ENCODE results near the gene KCNMB3. TPM values are rescaled to one million over a fixed set of nuclear protein-coding genes. Genes with fewer than 3 reads are reported as not detected.
"Not testable (repeated sequence)": the region's sequence is repeated elsewhere in the genome, so short reads cannot be mapped to it uniquely, and the experiment has no call there.

KCNMB3 gene, protein sequence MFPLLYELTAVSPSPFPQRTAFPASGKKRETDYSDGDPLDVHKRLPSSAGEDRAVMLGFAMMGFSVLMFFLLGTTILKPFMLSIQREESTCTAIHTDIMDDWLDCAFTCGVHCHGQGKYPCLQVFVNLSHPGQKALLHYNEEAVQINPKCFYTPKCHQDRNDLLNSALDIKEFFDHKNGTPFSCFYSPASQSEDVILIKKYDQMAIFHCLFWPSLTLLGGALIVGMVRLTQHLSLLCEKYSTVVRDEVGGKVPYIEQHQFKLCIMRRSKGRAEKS
- polyA plus RNA-seq (2013, experiment 1 of 2; ENCODE audit: insufficient read length), result 2.7 TPM
- 2.0 TPM for polyA plus RNA-seq (2013, experiment 2 of 2; ENCODE audit: insufficient read length)

DNA sequence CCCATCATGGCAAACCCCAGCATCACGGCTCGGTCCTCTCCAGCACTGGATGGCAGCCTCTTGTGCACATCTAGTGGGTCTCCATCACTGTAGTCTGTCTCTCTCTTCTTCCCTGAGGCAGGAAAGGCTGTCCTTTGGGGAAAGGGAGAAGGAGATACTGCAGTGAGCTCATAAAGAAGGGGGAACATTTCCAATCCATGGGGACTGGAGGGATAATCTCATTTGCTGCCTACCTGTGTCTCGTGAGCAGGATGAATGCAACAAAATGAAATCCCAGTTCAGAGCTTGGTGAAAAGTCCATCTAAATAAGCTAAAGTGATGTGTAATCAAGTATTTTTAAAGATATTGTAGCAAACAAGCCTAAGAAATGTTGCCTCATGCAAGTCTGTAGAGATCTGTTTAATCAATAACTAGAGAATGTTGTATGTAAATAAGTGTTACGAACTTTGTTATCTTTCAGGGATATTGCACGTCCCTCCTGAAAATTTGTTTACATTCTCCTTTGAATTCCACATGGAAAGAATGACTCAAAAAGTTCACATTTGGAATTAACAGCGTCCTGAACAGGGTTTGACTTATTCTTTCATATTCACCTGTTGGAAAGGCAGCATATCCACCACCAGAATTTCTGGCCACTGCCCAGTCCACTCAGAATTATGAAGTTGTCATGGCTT, at the start of gene KCNMB3:
KCNMB3 (minus strand) TSS at position 312 of the 674 bp plus-strand sequence; CDS start at position 188, 124 bp downstream.
- no peak for DNase-seq

DNA sequence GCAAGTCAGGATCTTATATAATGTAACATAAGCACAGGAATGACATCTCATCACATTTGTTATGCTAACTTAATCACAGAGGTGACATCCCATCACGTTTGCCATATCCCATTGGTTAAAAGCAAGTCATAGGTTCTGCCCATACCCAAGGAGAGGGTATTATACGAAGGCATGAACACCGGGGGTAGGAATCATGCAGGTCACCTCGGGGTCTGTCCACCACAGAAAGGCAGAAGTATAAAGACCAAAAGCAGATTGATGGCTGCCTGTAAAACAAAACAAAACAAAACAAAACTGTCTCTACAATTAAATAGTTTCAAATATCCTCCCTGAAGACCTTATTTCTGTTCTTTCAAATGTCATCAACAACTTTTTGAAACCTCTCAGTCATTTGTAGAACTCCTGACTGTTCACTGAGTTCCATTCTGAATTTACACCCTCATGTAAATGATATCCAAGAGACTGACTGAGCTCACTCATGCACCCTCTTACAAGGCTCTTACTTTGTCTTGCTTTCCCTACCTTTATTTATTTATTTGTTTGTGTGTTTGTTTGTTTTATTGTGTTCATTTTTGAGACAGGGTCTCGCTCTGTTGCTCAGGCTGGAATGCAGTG, 49.2 kb upstream of the KCNMB3 start:
- no peak for DNase-seq

DNA sequence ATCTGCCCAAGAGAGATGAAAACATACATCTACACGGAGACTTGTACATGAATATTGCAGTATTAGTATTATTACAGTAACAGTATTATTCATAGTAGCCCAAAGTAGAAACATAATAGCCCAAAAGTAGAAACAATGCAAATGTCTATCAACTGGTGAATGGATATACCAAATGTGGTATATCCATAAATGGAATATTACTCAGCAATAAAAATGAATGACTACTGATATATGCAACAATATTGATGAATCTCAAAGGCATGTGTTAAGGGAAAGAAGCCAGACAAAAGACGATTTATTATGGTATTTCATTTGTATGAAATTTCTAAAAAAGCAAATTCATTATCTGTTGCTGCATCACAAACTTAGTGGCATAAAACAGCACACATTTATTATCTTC, 48.4 kb upstream of the KCNMB3 start:
- no peak for DNase-seq

DNA sequence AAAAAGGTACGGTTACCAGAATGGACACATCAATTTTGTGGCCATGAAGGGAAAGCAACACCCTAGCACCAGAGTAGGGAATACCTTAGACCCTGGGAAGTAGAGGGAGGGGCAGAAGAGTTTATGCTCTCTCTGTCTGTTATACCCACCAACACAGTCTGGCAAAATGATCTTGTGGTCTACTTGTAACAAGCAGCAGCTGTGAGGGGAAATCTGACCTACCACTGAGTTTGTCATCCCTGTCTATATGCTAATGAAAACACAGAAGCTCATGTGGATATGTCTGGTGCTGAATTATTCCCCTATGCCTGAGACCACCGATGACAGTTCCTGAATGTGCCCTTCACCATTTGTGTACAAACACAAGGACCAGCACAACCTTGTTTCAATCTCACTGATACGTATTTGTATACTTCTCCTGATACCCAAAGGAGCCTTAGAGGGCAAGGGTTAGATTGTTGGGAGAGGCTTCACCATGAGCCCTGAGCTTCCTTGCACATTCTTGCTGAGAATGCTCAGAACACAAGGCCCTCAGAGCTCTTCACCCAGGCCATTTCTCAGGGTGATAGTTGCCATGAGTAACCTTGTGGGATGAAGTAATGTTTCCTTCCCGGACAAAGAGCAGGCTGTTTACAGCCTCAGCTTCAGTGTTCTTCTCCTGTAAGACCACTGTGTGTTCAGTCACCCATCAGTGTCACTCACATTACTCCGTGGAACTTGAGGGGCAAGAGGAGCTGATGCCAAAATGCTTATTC, 47.2 kb upstream of the KCNMB3 start:
- no peak for DNase-seq

DNA sequence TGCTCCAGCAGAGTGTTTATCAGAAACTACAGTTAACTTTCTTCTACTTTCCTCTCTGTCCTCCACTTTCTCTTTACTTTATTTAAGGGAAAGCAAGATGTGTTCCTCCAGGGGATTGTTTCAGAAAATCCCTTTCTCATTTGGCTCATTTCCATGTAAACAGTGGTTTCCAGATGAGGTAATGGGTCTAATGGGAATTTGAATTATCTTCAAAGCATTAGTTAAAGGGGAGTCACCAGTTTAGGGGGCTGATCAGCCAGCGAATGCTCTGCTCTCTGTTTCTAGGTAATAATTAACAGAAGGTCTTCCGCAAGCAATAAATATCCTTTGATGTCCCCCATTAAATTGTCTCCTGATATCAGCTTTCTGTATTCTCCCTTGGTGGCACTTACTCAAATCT, 41.5 kb upstream of the KCNMB3 start:
- DNase-seq, result no peak

DNA sequence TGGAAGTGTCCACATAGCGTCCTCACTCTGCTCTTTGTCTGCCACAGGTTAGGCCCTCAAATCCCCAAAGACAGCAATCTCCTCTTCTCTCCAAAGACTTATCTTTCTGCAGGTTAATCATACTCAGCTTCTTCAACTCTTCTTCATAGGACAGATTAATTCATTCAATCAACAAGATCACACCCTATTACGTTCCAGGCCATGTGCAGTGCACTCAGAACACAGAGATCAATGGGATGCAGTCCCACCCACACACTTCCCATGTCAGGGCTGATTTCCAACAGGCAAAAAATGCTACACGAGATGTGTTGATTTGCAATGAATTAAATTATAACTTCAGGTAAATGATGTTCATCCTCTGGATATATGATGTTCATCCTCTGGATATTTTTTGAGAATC, 38.4 kb upstream of the KCNMB3 start:
- no peak for DNase-seq

DNA sequence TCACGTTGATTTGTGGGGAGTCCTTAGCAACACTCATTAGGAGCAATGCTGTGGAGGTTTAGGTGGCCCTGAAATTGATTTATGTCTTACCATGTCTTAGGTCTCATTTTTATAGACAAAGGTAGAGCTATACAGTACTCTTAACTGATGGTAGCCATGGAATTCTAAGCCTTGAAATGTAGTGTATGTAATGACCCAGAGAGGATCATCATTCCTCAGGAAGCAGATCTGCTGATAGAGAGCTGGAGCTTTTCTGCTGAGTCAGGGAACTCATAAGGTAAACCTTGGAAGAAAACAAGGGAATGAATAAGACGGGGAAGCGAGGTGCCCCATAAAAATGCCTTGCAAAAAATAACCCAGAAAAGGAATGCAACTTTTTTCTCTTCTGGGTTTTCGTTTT, 37.9 kb upstream of the KCNMB3 start:
- no peak for DNase-seq

DNA sequence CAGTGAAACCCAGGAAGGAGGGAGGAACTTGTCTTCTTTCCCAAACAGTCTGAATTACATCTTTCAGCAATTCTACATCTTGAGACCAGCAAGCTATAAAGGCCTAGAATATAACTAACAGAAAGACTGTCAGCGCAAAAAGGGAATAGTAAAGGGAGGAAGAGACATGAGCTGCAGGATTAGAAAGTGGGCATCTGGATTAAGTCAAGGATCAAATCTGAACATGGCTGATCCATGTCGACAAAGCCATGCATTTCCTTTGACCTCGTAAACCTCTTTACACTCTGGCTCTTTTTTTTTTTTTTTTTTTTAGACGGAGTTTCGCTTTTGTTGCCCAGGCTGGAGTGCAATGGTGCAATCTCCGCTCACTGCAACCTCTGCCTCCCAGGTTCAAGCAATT, 35.4 kb upstream of the KCNMB3 start:
- no peak for DNase-seq

DNA sequence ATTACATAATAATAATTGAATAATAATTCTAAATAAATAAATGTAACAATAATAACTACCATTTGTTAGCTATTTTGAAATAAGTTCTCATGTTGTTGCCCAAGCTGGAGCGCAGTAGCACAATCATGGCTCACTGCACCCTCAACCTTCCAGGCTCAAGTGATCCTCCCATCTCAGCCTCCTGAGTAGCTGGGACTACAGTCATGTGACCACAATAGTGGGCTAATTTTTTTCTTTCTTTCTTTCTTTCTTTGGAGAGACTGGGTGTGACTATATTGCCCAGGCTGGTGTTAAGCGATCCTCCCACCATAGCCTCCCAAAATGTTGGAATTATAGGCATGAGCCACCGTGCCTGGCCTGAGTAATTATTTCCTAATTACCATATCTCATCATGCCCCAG, 30.9 kb upstream of the KCNMB3 start:
- DNase-seq, result no peak

DNA sequence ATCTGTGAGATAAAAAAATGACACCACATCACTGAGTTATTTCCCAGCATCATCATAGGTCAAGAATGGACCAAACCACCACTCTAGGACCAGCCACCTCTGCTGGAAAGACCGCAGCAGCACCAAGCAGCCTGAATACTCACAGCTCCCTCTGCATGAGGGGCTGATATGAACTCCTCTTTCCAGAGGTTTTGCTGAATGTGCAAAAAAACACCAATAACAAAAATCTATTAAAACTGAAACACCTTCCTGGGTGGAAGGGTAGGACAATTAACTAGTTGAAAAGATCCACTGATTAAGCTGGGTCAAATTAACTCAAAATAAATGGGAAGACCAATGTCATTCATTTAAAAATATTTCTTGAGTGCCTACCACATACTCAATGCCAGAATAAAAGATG, 28.9 kb upstream of the KCNMB3 start:
- no peak for DNase-seq

DNA sequence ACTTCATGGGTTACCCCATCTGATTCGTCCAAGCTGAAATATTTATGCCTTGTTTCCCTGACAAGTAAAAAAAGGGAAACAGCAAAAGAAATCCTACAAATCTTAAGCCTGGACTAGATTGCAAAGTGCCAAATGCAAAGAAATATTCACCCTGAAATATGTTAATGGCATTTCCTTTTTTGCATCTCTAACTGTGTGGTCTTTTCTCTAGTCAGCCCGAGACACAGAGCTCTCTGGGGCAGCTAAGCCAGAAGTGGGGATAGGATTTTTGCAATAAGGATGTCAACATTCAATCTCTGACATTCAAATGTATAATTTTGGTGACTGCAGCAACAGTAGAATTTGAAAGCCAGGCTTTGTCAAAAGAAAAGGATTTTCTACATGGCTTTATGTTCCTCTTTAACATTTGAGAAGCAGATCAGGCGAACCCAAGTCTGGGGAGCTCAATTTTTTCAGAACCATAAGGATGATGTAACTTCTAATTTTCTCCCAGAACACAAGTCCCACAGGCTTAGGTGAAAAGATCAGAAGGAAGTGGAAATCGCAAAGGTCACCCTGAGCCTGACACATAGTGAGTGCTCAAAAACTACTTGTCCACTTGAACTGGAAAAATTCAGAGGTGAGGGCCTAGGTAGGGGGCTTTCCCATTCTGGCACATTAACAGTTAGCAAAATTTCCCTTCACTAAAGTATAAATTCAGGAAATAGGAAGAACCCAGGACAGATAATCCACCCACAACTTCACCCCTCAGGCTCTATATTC, 28.2 kb upstream of the KCNMB3 start:
- peak; percentile 10 for DNase-seq

DNA sequence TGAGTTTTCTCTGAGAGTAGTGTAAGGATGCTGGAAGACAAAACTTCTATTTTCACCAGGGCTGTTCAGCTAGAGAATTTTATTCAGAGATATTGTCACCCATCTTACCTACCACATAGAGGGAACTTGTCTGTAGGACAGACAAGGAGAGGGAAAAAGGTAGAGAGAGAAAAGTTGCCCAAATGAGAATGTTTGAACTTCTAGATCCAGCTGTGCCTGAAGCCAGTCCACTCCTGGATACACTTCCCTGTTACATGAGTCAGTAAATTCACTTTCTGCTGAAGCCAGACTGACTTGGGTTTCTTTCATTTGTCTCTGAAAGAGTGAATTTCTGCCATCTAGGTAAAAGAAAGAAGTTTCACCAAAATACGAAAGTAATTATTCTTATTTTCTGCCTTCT, 27.2 kb upstream of the KCNMB3 start:
- no peak for DNase-seq

DNA sequence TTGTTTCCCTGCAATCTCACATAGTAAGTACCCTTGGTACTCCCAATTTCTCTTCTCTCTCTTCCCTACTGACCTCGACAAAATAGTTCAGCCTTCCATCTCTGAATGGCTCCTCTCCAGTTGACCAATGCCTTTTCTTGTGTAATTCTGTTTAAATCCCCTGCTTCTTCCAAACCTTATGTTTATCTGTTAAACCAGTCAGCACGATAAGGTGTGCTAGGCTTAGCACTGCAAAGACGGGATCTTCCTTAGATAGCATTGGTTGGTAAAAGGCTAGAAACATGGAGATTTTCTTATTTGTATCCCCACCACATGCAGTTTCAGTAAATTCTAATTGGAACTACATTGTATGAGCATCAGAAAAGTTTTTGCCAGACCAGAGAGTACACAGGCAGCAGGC, 25.8 kb upstream of the KCNMB3 start:
- no peak for DNase-seq

DNA sequence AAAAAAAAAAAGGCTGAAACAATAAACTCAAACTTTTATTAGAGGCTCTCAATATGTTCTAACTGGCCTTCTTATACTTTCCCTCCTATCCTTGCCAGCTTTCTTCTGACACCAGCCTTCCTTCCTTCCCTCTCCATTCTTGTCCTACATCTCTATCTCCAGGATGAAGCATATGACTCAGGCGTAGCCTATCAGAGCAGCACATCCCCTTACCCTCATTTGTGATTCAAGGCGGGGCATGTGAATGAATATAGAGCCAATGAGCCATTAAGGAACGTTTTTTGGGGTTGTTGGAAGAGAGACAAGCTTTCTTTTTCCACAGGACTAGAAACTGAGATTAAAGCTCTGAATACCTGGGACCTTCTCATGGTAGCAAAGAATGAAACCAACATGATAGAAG, 25.1 kb upstream of the KCNMB3 start:
- no peak for DNase-seq

DNA sequence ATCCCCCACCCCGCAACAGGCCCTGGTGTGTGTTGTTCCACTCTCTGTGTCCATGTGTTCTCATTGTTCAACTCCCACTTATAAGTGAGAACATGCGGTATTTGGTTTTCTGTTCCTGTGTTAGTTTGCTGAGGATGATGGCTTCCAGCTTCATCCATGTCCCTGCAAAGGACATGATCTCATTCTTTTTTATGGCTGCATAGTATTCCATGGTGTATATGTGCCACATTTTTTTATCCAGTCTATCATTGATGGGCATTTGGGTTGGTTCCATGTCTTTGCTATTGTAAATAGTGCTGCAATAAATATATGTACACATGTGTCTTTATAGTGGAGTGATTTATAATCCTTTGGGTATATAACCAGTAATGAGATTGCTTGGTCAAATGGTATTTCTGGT, 23.5 kb upstream of the KCNMB3 start:
- not testable (repeated sequence) for DNase-seq

DNA sequence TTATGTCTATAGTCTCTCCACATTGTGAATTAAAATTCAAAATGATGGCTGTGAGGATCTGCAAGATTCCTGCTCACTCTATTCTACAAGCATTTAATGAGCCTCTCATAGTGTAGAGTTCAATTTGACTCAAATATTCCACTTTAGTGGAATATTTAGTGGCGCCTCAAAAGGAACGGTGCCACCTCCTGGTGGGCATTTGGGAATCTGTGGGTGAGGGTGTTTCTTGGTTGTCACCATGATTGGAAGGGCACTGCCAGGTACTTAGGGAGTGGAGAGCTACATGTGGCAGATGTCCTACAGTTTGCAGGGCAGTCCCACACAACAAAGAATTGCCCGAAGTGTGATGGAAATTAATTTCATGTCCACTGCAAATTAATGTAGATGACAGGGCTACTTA, 21.5 kb upstream of the KCNMB3 start:
- peak; percentile 23 for DNase-seq

DNA sequence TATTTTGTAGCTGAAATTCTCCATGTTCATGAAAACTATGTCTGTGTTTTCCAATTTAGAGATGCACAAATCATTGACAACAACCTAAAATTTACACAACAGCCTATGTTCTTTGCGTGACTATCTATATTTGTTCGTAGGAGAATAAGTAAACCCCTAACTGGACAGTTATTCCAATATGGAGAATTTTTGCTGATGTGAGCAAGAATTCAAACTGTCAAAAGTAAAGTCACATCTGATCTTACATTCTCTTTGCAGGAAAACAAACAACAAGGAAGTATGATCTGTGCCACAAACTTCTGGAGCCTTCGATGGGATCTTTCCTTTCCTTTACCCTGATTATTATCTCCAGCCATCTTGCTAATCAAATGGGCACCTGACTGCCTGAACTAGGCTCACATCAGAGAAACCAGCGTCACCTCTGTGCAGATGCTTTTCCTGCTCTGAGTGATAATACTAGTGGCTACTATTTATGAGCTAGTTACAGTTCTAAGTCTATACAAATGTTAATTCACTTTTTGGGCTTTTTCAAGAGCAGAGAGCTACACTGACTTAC, 18.3 kb upstream of the KCNMB3 start:
- DNase-seq, result no peak

DNA sequence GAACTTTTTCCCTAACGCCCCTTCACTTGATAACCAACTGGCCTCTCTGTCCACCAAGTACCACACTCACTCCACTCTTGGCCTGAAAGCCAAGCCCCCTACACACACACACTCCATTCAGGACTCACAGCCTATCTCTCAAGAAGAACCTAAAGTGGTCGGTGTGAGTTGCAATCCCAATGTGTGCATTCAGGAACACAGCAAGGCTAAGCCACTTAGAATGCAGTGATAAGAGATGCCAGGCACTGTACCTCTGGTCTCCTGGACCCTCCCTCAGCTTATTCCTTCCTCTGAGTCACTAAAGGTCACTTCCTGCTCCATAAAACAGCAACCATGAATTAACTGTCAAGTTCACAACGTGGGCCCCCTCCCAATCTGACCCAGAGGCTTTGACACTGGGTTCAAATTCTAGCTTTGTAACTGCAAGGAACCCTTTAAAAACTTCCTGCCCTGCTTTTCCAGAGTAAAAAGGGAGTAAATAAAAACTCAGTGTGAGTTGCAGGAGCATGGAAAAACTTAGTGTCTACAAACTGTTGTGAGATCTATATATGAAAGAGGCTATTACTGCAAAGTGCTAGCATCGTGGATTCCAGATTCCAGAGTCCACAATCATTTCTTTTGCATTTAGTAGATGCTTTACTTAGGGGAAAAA, 17.6 kb upstream of the KCNMB3 start:
- no peak for DNase-seq

DNA sequence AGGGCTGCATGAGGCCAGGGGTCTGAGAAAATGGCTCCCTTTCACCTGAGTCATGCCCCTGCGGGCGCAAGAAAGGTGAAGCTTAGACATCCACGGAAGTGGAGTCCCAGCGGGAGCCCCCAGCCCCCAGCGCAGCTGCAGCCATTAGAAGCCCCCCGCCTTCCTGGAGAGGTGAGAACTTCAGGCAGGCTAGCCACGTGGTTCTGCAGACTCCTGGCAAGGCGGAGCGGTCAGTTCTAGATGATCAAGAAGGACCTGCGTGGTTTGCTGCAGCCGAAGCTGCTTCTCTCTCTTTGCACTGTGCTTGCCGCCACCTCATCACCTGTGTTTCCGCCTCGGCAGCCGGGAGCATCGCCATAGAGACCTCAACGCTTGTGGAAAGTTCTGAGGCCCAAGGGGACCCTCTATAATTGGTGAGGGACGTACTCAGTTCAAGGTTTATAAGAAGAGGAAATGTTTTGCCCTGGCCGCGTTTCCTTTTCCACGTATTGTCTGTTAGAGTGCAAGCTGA, 15.8 kb upstream of the KCNMB3 start:
- DNase-seq, result no peak

DNA sequence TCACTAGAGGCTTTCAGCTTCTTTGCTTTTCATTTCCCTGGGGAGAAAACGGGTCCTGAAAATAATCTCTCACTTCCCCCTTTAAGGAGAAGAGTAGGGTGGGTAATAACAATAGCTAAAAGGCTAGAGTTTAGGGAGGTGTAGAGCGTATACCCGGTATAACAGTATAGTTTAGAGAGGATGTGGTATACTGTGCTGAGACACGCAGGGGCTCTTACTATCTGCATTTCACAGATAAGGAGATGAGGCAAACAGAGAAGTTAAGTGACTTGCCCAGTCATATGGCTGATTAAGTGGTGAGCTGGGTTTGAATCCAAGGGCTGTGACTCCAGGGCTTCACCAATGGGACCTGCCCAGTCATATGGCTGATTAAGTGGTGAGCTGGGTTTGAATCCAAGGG, 15.0 kb upstream of the KCNMB3 start:
- DNase-seq, result no peak

DNA sequence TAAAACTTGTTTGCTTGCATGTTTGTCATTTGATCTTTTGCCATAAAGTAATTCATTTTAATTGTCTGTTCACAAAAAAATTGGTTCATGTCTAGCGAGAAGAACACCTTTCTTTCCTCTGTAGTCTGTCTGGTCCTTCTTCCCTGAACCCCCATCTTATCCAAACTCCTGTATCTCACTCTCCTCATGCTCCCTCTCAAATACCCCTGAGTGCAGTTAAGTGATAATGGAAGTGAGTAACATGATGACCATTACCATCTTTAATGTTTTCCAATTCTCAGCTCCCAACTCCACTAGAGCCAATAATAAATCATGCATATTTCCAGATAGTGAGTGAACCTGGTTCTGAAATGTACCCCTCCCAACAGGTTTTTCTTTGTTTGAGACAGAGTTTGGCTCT, 14.2 kb upstream of the KCNMB3 start:
- no peak for DNase-seq

Data from fibroblast of skin of back (primary cell).